SU-DHL-6 (cell line): ENCODE data around the gene EHBP1.

Source experiments
- H2AFZ ChIP-seq: fragments of 200-600 bp; sonication (generic); 2 replicates; pipeline ENCODE4 v1.6.1; 2014; ENCODE audit warnings: low read depth, mild to moderate bottlenecking, moderate library complexity, mixed read lengths, antibody characterized with exemption, low read length; ENCODE audit not compliant: severe bottlenecking
- H3F3A ChIP-seq: fragments of 200-600 bp; shearing (Covaris generic); 2 replicates; pipeline ENCODE4 v1.6.0; 2016; ENCODE audit warnings: antibody characterized with exemption, mild to moderate bottlenecking; ENCODE audit not compliant: insufficient read depth
- H3K27ac ChIP-seq: fragments of 200-600 bp; sonication (generic); 2 replicates; pipeline ENCODE4 v1.5.1; 2016; ENCODE audit warnings: low read depth, mild to moderate bottlenecking, low read length, moderate library complexity, mixed read lengths
- H3K27me3 ChIP-seq: fragments of 200-600 bp; sonication (generic), shearing (Covaris generic); 2 replicates; pipeline ENCODE4 v1.6.0; 2014; ENCODE audit warnings: mild to moderate bottlenecking, low read length
- H3K36me3 ChIP-seq: fragments of 200-600 bp; sonication (generic); 2 replicates; pipeline ENCODE4 v1.6.1; 2014; ENCODE audit warnings: mild to moderate bottlenecking, low read length, mixed read lengths
- H3K4me2 ChIP-seq: fragments of 300-600, 200-600 bp; shearing (Covaris generic), sonication (generic); 2 replicates; pipeline ENCODE4 v1.6.0; 2014; ENCODE audit warnings: low read length, low read depth, mild to moderate bottlenecking; ENCODE audit not compliant: poor library complexity, severe bottlenecking
- H3K4me3 ChIP-seq: fragments of 200-600 bp; sonication (generic); 2 replicates; pipeline ENCODE4 v1.5.1; 2014; ENCODE audit warnings: antibody characterized with exemption, low read length, mild to moderate bottlenecking, mixed read lengths; ENCODE audit not compliant: insufficient read depth, poor library complexity, severe bottlenecking
- H3K79me2 ChIP-seq: fragments of 200-600 bp; sonication (generic); 2 replicates; pipeline ENCODE4 v1.6.1; 2014; ENCODE audit warnings: mild to moderate bottlenecking, low read length, moderate library complexity; ENCODE audit not compliant: insufficient read depth
- H3K9ac ChIP-seq: fragments of 200-600 bp; sonication (generic); 2 replicates; pipeline ENCODE4 v1.7.0; 2014; ENCODE audit warnings: mild to moderate bottlenecking, low read length
- H3K9me2 ChIP-seq: fragments of 200-600 bp; sonication (generic); replicated peaks from 2 replicates; pipeline ENCODE4 v1.6.1; 2014; ENCODE audit warnings: low read length; ENCODE audit not compliant: insufficient read depth
- H3K9me3 ChIP-seq: fragments of 200-600 bp; sonication (generic); 2 replicates; pipeline ENCODE4 v1.6.1; 2014; ENCODE audit warnings: low read length, mixed read lengths; ENCODE audit not compliant: insufficient read depth
- H4K20me1 ChIP-seq: fragments of 200-600 bp; sonication (generic); 2 replicates; pipeline ENCODE4 v1.6.1; 2014; ENCODE audit warnings: low read depth, mild to moderate bottlenecking, antibody characterized with exemption, low read length, moderate library complexity, mixed read lengths
- EZH2phosphoT487 ChIP-seq: fragments of 200-600 bp; sonication (generic), shearing (Covaris generic); conservative IDR thresholded peaks from 2 replicates; pipeline ENCODE4 v1.6.1; 2018; ENCODE audit warnings: mild to moderate bottlenecking, antibody characterized with exemption, low read length, moderate library complexity, mixed read lengths
- TF ChIP-seq, protein P1 (sequence below): fragments of 200-600 bp; sonication (generic); IDR thresholded peaks from one replicate; pipeline ENCODE4 v1.5.1; 2017; ENCODE audit warnings: antibody characterized with exemption, mild to moderate bottlenecking, low read length, moderate library complexity; ENCODE audit not compliant: insufficient read depth, poor library complexity, severe bottlenecking

Gene EHBP1

DNA sequence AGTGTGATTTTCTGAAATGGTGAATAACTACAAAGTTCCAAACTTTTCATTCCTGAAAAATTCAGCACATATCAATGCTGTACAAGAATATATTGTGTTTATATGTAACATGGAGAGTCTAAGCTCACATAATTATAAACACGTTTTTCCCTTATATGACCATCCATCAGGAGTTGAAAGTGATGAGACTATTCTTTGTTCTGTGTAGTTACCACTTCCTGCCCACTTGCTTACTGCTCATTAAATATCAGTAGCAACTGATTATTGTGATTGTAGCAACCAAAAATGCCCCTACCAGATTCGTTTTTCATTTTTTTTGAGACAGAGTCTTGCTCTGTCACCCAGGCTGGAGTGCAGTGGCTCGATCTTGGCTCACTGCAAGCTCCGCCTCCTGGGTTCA, 375.9 kb downstream of the EHBP1 start:
- H3F3A ChIP-seq = no peaks in the 10 kb centered on the region
- H4K20me1 ChIP-seq = no peaks in the 10 kb centered on the region
- H3K79me2 ChIP-seq = no peaks in the 10 kb centered on the region
- H3K4me3 ChIP-seq = no peak overlapping the region
- H3K9ac ChIP-seq = no peak overlapping the region
- no peak for TF ChIP-seq EZH2phosphoT487
- TF ChIP-seq, protein P1, sequence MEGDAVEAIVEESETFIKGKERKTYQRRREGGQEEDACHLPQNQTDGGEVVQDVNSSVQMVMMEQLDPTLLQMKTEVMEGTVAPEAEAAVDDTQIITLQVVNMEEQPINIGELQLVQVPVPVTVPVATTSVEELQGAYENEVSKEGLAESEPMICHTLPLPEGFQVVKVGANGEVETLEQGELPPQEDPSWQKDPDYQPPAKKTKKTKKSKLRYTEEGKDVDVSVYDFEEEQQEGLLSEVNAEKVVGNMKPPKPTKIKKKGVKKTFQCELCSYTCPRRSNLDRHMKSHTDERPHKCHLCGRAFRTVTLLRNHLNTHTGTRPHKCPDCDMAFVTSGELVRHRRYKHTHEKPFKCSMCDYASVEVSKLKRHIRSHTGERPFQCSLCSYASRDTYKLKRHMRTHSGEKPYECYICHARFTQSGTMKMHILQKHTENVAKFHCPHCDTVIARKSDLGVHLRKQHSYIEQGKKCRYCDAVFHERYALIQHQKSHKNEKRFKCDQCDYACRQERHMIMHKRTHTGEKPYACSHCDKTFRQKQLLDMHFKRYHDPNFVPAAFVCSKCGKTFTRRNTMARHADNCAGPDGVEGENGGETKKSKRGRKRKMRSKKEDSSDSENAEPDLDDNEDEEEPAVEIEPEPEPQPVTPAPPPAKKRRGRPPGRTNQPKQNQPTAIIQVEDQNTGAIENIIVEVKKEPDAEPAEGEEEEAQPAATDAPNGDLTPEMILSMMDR = no peak
- no peak overlapping the region for H3K4me2 ChIP-seq
- H3K9me2 ChIP-seq = no peaks in the 10 kb centered on the region
- H3K9me3 ChIP-seq = no peaks in the 10 kb centered on the region
- no peak overlapping the region for H2AFZ ChIP-seq
- no peaks in the 10 kb centered on the region for H3K36me3 ChIP-seq
- H3K27ac ChIP-seq = no peak overlapping the region
- H3K27me3 ChIP-seq = no peaks in the 10 kb centered on the region

DNA sequence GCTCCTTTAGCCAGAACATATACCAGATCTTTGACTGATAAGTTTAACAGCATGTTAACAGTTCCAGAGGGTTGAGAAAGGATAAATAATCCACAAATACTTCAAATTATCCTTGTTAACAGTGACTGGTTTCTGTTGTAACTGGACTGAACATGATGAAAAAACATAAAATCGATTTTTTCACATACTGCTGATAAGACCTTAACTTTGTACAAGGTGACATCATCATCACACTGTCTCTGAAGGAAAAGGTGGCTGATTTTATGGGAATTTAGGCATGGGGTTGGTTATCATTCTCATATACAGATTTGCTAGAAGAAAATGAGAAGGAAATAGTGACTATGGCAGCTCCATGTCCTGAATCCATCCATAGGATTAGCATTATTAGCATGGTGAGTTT, 381.2 kb downstream of the EHBP1 start:
- Histone ChIP-seq H3K36me3 (no peaks in the 10 kb centered on the region), H3K9ac (no peak overlapping the region), H3K4me2 (no peak overlapping the region), H3K79me2 (no peaks in the 10 kb centered on the region), H3K27ac (no peak overlapping the region), H3K27me3 (no peaks in the 10 kb centered on the region), H3K9me3 (no peaks in the 10 kb centered on the region), H4K20me1 (no peaks in the 10 kb centered on the region), H3K4me3 (no peak overlapping the region), H3F3A (no peaks in the 10 kb centered on the region), H3K9me2 (no peaks in the 10 kb centered on the region), H2AFZ (no peak overlapping the region)
- no peak for TF ChIP-seq EZH2phosphoT487
- TF ChIP-seq, protein P1 = no peak

DNA sequence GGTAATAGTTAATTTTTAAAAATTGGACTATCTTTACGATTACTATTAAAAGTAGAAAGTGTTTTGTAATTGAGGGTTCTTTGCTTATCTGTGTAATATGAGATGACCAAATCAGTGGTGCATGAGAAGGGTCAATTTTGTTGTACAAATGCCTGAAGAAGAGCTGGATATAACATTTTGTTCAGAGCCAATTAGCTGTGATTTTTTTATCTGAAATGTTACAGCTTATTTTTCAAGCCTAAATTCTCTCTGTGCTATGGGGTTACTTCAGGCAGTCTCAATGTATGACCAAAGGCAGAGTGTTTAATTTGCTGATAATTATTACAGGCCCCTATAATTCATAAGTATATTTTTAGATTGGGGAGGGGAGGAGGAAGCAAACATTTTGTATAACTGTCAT, 386.9 kb downstream of the EHBP1 start:
- H3K9me3 ChIP-seq = no peaks in the 10 kb centered on the region
- H3F3A ChIP-seq = no peaks in the 10 kb centered on the region
- H2AFZ ChIP-seq = no peak overlapping the region
- no peak overlapping the region for H3K4me2 ChIP-seq
- H3K4me3 ChIP-seq = no peak overlapping the region
- TF ChIP-seq, protein P1 = no peak
- TF ChIP-seq EZH2phosphoT487 = no peak
- no peaks in the 10 kb centered on the region for H3K27me3 ChIP-seq
- no peak overlapping the region for H3K9ac ChIP-seq
- H3K79me2 ChIP-seq = no peaks in the 10 kb centered on the region
- H3K9me2 ChIP-seq = no peaks in the 10 kb centered on the region
- no peak overlapping the region for H3K27ac ChIP-seq
- H4K20me1 ChIP-seq = no peaks in the 10 kb centered on the region
- H3K36me3 ChIP-seq = no peaks in the 10 kb centered on the region
